Body of pancreas (tissue), 4 donors: ENCODE data around the gene LRRK1. TPM values are rescaled to one million over a fixed set of nuclear protein-coding genes. Genes with fewer than 3 reads are reported as not detected.

ENCODE experiments used
- ATAC-seq: fragments of 150-250 bp; one replicate; pipeline ENCODE4 v1.9.1; 2016
- DNase-seq, 4 donors: peaks; one replicate each; pipeline ENCODE4 v3.0.0-alpha.2; 2019
- H3K27ac ChIP-seq, 4 donors: fragments of 200-600 bp; sonication (generic); 1 replicate in 3 of 4; 2 replicates in 1 of 4; pipeline versions ENCODE4 v1.5.1 to v1.6.1; 2016 to 2019; ENCODE audit warnings: mild to moderate bottlenecking in 1 of 4, mixed read lengths in 1 of 4, moderate library complexity in 1 of 4
- H3K27me3 ChIP-seq, 2 donors: fragments of 200-600 bp; sonication (generic); one replicate each; pipeline ENCODE4 v1.6.0; 2016; ENCODE audit warnings: mild to moderate bottlenecking in 1 of 2
- H3K36me3 ChIP-seq, 2 donors: fragments of 200-600 bp; sonication (generic); replicated peaks in 1 of 2; 2 replicates each; pipeline ENCODE4 v1.5.1; 2016; ENCODE audit warnings: low read depth in 2 of 2; ENCODE audit not compliant: insufficient read depth in 1 of 2
- H3K4me1 ChIP-seq: fragments of 200-600 bp; sonication (generic); one replicate; pipeline ENCODE4 v1.6.0; 2016
- H3K4me3 ChIP-seq, 2 donors: fragments of 200-600 bp; sonication (generic); 1 replicate in 1 of 2; 2 replicates in 1 of 2; pipeline ENCODE4 v1.5.1; 2016 to 2019
- H3K9me3 ChIP-seq, 3 donors: fragments of 200-600 bp; sonication (generic); 1 replicate in 2 of 3; 2 replicates in 1 of 3; pipeline ENCODE4 v1.5.1; 2016
- POLR2A ChIP-seq, 3 donors: fragments of 450-650 bp; IDR thresholded peaks; one replicate each; pipeline ENCODE4 v1.6.1; 2016; ENCODE audit warnings: antibody characterized with exemption in 3 of 3, mild to moderate bottlenecking in 2 of 3
- WGBS, 2 donors: methylation state at CpG; one replicate each; pipeline ENCODE4 v1.1.5; 2017; 5-methylcytosine and 5-hydroxymethylcytosine counted together
- intact Hi-C: fragments of 100-400 bp; cut with DNase I; formaldehyde crosslinking; loops from one replicate; pipeline ENCODE4 v1.15.1; 2023
- total RNA-seq, 2 donors: library from RNA; depleted of rRNA; stranded (reverse); fragments of >200 nt; gene quantifications; one replicate each; pipeline ENCODE4 v1.1.0, GENCODE V29; 2016
- TF ChIP-seq, protein P1 (sequence below), 7 experiments: fragments of 450-650 bp in 4 of 7; fragments of 200-600 bp in 3 of 7; sonication (generic) in 3 of 7; IDR thresholded peaks; one replicate each; pipeline ENCODE4 v1.5.1; 2016 to 2019; ENCODE audit warnings: antibody characterized with exemption in 7 of 7

LRRK1 gene
- total RNA-seq, 2 donors from 2014 or later = 12.2 to 14.0 TPM

DNA sequence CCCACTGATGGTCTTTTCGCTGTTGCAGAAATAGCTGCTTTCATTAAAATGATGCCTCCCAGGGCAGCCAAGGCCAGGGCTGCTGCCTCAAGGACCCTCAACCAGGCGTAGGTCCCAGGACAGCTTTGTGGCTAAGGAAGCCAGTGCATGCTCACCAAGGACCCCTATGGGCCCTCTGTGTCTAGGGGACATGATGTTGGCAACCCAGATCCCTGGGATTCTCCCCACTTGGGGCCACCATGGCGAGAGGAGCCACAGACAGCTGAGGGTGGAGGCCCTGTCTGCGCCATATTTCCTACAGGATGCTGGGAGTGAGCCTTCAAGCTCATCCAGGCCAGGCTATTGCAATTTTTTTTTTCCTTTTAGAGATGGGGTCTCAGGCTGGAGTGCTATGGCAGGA, 195.5 kb downstream of the LRRK1 start:
- intact Hi-C loops = no loop called here
- H3K9me3 ChIP-seq = no peaks in the 10 kb centered on the region
- no peak overlapping the region for H3K27ac ChIP-seq
- DNase-seq (no peak), ATAC-seq (no peak)
- no peak overlapping the region for H3K4me3 ChIP-seq
- no peaks in the 10 kb centered on the region for H3K4me1 ChIP-seq
- no peaks in the 10 kb centered on the region for H3K27me3 ChIP-seq
- 79 to 88% methylated on average over 2 to 4 of the region's 4 CpGs for WGBS, 2 donors
- no peak for TF ChIP-seq POLR2A (IDR thresholded peaks at IDR 0.05)
- TF ChIP-seq, protein P1, sequence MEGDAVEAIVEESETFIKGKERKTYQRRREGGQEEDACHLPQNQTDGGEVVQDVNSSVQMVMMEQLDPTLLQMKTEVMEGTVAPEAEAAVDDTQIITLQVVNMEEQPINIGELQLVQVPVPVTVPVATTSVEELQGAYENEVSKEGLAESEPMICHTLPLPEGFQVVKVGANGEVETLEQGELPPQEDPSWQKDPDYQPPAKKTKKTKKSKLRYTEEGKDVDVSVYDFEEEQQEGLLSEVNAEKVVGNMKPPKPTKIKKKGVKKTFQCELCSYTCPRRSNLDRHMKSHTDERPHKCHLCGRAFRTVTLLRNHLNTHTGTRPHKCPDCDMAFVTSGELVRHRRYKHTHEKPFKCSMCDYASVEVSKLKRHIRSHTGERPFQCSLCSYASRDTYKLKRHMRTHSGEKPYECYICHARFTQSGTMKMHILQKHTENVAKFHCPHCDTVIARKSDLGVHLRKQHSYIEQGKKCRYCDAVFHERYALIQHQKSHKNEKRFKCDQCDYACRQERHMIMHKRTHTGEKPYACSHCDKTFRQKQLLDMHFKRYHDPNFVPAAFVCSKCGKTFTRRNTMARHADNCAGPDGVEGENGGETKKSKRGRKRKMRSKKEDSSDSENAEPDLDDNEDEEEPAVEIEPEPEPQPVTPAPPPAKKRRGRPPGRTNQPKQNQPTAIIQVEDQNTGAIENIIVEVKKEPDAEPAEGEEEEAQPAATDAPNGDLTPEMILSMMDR (IDR thresholded peaks at IDR 0.05) = no peak
- no peaks in the 10 kb centered on the region for H3K36me3 ChIP-seq

DNA sequence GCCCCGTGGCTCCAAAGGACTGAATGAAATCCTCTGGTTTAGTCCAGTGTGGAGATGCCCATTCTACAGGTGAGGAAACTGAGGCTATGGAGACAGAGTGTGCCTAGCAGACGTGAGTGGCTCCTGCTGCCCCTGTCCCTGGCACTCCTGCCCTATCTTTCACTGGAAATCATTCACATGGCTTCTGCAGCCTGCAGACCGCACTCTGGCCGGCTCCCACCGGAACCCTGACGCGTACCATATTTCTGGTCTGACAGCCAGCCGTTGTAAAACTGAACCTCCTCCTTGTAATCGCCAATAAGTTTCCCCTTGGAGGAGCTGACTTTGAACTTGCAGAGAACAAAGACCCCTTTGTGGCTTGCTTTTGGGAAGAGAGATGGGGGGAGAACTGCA, 196.2 kb downstream of the LRRK1 start:
- Histone ChIP-seq H3K27ac (no peak overlapping the region), H3K4me3 (no peak overlapping the region), H3K4me1 (no peaks in the 10 kb centered on the region), H3K27me3 (no peaks in the 10 kb centered on the region), H3K9me3 (no peaks in the 10 kb centered on the region), H3K36me3 (no peaks in the 10 kb centered on the region)
- DNase-seq = no peak
- intact Hi-C loops = no loop called here
- TF ChIP-seq, protein P1 (IDR thresholded peaks at IDR 0.05) = no peak
- no peak for TF ChIP-seq POLR2A (IDR thresholded peaks at IDR 0.05)
- ATAC-seq = no peak
- 34 to 51% methylated on average over 3 to 9 of the region's 9 CpGs for WGBS, 2 donors

DNA sequence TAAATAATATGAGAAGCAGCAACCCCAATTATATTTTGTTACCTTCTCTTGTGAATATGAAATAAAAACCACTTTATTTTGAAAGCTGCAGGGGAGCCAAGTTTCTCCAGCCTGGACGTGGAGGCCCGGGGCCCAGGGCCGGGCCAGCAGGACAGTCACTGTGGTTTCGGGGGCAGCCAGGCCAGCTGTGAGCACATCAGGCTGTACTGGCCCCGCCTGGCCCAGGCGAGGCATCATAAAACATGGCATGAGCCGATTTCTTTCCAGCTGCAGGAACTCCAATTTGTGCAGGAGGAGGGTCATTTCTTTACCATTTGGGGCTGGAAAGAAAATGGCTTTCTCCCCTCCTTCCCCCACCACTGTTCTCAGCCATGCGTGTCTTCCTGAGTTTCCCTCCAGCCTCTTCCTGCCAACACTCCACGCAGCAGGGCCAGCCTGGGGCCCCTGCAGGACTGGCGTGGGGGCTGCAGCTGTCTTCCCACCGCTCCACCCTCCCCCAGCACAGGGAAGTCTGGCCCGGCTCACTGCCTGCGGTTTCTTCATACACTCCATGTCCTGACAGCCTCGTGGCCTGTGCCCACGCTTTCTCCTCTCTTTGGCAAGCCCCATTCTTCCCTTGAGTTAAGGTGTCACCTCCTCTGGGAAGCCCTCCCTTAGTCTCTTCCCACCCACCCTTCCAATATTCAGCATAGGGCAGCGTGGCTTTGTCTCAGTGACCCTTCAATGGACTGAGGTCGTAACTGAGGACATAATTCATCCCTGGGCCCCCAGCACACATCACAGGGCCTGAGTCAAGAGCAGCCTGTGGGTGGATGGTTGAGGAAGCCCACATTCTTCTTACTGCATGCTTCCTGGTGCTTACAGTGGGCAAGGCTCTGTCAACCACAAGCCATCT, 196.9 kb downstream of the LRRK1 start:
- H3K27ac ChIP-seq = no peak overlapping the region
- no peaks in the 10 kb centered on the region for H3K9me3 ChIP-seq
- 64 to 67% methylated on average over 16 to 17 of the region's 17 CpGs for WGBS, 2 donors
- TF ChIP-seq POLR2A (IDR thresholded peaks at IDR 0.05) = no peak
- TF ChIP-seq, protein P1 (IDR thresholded peaks at IDR 0.05) = no peak
- ATAC-seq = peak; percentile 49
- no peaks in the 10 kb centered on the region for H3K36me3 ChIP-seq
- peak in 2 of 4 donors; percentile 28 to 62 for DNase-seq
- no peak overlapping the region for H3K4me3 ChIP-seq
- no peaks in the 10 kb centered on the region for H3K27me3 ChIP-seq
- intact Hi-C loops = no loop called here
- H3K4me1 ChIP-seq = no peaks in the 10 kb centered on the region

DNA sequence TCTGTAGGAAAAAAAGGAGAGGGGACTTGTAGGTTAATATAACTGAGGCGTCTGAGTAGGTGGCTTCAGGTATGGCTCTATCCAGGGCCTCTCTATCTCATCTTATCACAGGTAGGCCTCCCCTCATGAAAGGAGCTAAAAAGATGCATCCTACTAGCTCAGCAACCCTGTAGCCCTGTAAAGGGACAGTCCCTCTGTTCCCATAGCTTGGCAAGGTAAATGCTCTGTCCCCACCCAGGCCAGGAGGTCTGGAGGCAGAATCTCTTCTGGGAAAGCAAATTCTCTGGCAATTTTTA, 197.5 kb downstream of the LRRK1 start:
- 95 to 100% methylated on average over 1 of the region's 1 CpG for WGBS, 2 donors
- intact Hi-C loops = no loop called here
- H3K9me3 ChIP-seq = no peaks in the 10 kb centered on the region
- no peak overlapping the region for H3K27ac ChIP-seq
- no peak for ATAC-seq
- TF ChIP-seq POLR2A (IDR thresholded peaks at IDR 0.05) = no peak
- TF ChIP-seq, protein P1 (IDR thresholded peaks at IDR 0.05) = no peak
- no peak overlapping the region for H3K4me3 ChIP-seq
- no peaks in the 10 kb centered on the region for H3K4me1 ChIP-seq
- no peaks in the 10 kb centered on the region for H3K27me3 ChIP-seq
- no peak for DNase-seq
- H3K36me3 ChIP-seq = no peaks in the 10 kb centered on the region

DNA sequence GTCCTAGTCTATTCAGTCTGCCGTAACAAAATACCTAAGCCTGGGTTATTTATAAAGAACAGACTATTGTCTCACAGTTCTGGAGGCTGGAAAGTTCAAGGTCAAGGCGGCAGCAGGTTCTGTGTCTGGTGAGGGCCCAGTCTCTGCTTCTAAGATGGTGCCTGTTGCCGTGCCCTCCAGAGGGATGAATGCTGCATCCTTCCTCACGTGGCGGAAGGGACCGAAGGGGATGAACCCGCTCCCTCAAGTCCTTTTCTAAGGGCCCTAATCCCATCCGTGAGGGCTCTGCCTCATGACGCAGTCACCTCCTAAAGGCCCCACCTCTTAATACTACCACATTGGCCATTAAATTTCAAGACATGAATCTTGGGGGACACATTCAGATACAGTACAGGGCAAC, 199.0 kb downstream of the LRRK1 start:
- no peaks in the 10 kb centered on the region for H3K9me3 ChIP-seq
- H3K36me3 ChIP-seq = no peaks in the 10 kb centered on the region
- 95 to 96% methylated on average over 9 of the region's 9 CpGs for WGBS, 2 donors
- no peaks in the 10 kb centered on the region for H3K27me3 ChIP-seq
- intact Hi-C loops = no loop called here
- H3K4me3 ChIP-seq = no peak overlapping the region
- H3K27ac ChIP-seq = no peak overlapping the region
- no peak for DNase-seq
- no peaks in the 10 kb centered on the region for H3K4me1 ChIP-seq
- ATAC-seq = no peak
- TF ChIP-seq, protein P1 (IDR thresholded peaks at IDR 0.05) = no peak
- TF ChIP-seq POLR2A (IDR thresholded peaks at IDR 0.05) = no peak
